Measurements from ENCODE around the gene RCOR2. TPM values are rescaled to one million over a fixed set of nuclear protein-coding genes. Genes with fewer than 3 reads are reported as not detected.

The RCOR2 gene
- total RNA-seq, 1 experiment from 2014 or later = 77.4 TPM

- POLR2A ChIA-PET = no interaction called here
- ATAC-seq (no peak; the same call in 1 of the 2 replicates), DNase-seq (ENCODE audit: low spot score) (no peak)
- Mint-ChIP-seq H3K4me1 (peaks cover 14% of the 10 kb centered on the region), H3K27ac (peak overlapping the region; percentile 81), H3K9me3 (no peaks in the 10 kb centered on the region), H3K4me3 (no peak overlapping the region), H3K27me3 (ENCODE audit: low read depth) (no peaks in the 10 kb centered on the region), H3K36me3 (peaks cover 53% of the 10 kb centered on the region)
- TF ChIP-seq E2F5 (CRISPR knock-in tag; IDR thresholded peaks at IDR 0.05) (no peak), EMX1 (CRISPR knock-in tag; IDR thresholded peaks at IDR 0.05) (no peak), TP53 (CRISPR knock-in tag; IDR thresholded peaks at IDR 0.05) (no peak), ZNF512 (CRISPR knock-in tag; IDR thresholded peaks at IDR 0.05; ENCODE audit: borderline replicate concordance) (no peak), PREB (CRISPR knock-in tag; IDR thresholded peaks at IDR 0.05; ENCODE audit: borderline replicate concordance) (no peak), ARID4B (CRISPR knock-in tag; IDR thresholded peaks at IDR 0.05; ENCODE audit: borderline replicate concordance) (no peak), ZNF425 (CRISPR knock-in tag; conservative IDR thresholded peaks at IDR 0.05) (no peak)
- CTCF ChIA-PET = interaction anchor here (0.7 to 1.0 kb wide), 6 partner anchors 10 to 136 kb away, joined by 3 to 4 read pairs (median 3); partner anchors contain the start of genes NAA40 and RCOR2
Observed at GRCh38 chr11:63952570-63952969, 35.6 kb upstream of the RCOR2 start.

- Mint-ChIP-seq H3K4me3 (no peak overlapping the region), H3K27ac (peak overlapping the region; percentile 81), H3K4me1 (peaks cover 14% of the 10 kb centered on the region), H3K36me3 (peaks cover 59% of the 10 kb centered on the region), H3K27me3 (ENCODE audit: low read depth) (no peaks in the 10 kb centered on the region), H3K9me3 (no peaks in the 10 kb centered on the region)
- ChIA-PET POLR2A (no interaction called here), CTCF (interaction anchor here (0.6 to 1.0 kb wide), 5 partner anchors 13 to 123 kb away, joined by 3 to 4 read pairs (median 3); partner anchors contain the start of genes NAA40 and RCOR2)
- ATAC-seq (peak; percentile 76), DNase-seq (ENCODE audit: low spot score) (no peak)
- no peak for TF ChIP-seq E2F4 (CRISPR knock-in tag; IDR thresholded peaks at IDR 0.05; ENCODE audit: borderline replicate concordance, low read depth)
- TF ChIP-seq GTF2I (CRISPR knock-in tag; conservative IDR thresholded peaks at IDR 0.05) = no peak
- no peak for TF ChIP-seq ZNF671 (CRISPR knock-in tag; IDR thresholded peaks at IDR 0.05)
- no peak for TF ChIP-seq ZSCAN18 (CRISPR knock-in tag; IDR thresholded peaks at IDR 0.05)
- no peak for TF ChIP-seq CTCF (IDR thresholded peaks at IDR 0.05)
- no peak for TF ChIP-seq ZNF121 (CRISPR knock-in tag; IDR thresholded peaks at IDR 0.05)
- TF ChIP-seq ATF6 (CRISPR knock-in tag; IDR thresholded peaks at IDR 0.05) = no peak
- TF ChIP-seq FOXK1 (CRISPR knock-in tag; IDR thresholded peaks at IDR 0.05) = no peak
- no peak for TF ChIP-seq NR3C1 (CRISPR knock-in tag; conservative IDR thresholded peaks at IDR 0.05; ENCODE audit: low read depth)
Observed at GRCh38 chr11:63951779-63952536, 35.0 kb upstream of the RCOR2 start.
